ENCODE data around the gene HRC.
"Not testable (repeated sequence)": the region's sequence is repeated elsewhere in the genome, so short reads cannot be mapped to it uniquely, and the experiment has no call there.

- TF ChIP-seq CTCF (conservative IDR thresholded peaks at IDR 0.05); EZH2 (IDR thresholded peaks at IDR 0.05; ENCODE audit: low read depth): not testable (repeated sequence)
Observed at GRCh38 chr19:49146408-49146770, 8.8 kb downstream of the HRC start.
